SK-N-SH treated with all-trans-retinoic acid at 6 μM for 48 hours (cell line): Measurements from ENCODE around the gene KRTAP4-7.

ENCODE experiments used
- OSR1 ChIP-seq: fragments of 250-450 bp; sonication (Bioruptor Pico); IDR thresholded peaks from 2 replicates; pipeline ENCODE4 v1.8.0; 2022; ENCODE audit warnings: moderate library complexity, mild to moderate bottlenecking, inconsistent platforms
- RARB ChIP-seq: fragments of 250-450 bp; sonication (Bioruptor Pico); IDR thresholded peaks from 2 replicates; pipeline ENCODE4 v1.8.0; 2021; ENCODE audit warnings: mild to moderate bottlenecking, moderate library complexity
- ZFP30 ChIP-seq: fragments of 450-650 bp; formaldehyde crosslinking; IDR thresholded peaks from 2 replicates; pipeline ENCODE4 v1.5.0; 2022; ENCODE audit warnings: mild to moderate bottlenecking, moderate library complexity
- TF ChIP-seq, protein P1 (sequence below): fragments of 250-450 bp; sonication (Bioruptor Pico); IDR thresholded peaks from 2 replicates; pipeline ENCODE4 v1.8.0; 2020; ENCODE audit warnings: mild to moderate bottlenecking, moderate library complexity, borderline replicate concordance

DNA sequence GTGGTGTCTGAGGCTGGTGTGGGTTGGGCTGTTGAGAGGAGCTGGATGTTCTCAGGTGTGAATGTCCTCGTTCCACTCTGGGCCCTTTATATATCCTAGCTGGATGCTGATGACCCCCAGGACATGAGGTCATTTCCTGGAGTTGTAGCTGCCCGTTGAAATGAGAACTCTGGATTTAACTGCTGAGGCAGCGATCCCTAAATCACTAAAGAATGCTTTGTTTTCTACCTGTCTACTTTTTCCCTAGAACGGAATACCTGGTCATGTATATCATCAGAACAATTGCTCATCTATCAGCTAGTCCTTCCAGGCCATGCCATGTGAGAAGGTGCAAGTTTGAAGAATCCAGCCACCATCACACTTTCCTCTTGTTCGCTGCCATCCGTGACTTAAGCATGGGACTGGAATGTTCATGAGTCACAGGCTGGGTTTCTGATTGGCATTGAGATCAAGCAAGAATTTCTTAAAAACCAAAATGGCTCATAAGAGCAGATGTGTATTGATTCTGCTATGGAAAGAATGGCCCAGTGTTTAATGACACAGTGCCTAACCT, 23.8 kb upstream of the KRTAP4-7 start, which contains the start of gene KRTAP2-3:
- TF ChIP-seq OSR1 (CRISPR knock-in tag) (no peak), ZFP30 (CRISPR knock-in tag) (no peak), RARB (no peak)
- TF ChIP-seq, protein P1, sequence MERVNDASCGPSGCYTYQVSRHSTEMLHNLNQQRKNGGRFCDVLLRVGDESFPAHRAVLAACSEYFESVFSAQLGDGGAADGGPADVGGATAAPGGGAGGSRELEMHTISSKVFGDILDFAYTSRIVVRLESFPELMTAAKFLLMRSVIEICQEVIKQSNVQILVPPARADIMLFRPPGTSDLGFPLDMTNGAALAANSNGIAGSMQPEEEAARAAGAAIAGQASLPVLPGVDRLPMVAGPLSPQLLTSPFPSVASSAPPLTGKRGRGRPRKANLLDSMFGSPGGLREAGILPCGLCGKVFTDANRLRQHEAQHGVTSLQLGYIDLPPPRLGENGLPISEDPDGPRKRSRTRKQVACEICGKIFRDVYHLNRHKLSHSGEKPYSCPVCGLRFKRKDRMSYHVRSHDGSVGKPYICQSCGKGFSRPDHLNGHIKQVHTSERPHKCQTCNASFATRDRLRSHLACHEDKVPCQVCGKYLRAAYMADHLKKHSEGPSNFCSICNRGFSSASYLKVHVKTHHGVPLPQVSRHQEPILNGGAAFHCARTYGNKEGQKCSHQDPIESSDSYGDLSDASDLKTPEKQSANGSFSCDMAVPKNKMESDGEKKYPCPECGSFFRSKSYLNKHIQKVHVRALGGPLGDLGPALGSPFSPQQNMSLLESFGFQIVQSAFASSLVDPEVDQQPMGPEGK (CRISPR knock-in tag), result no peak
